SU-DHL-6 (cell line): ENCODE data around the gene SIT1.

ENCODE experiments used
- H2AFZ ChIP-seq: fragments of 200-600 bp; sonication (generic); 2 replicates; pipeline ENCODE4 v1.6.1; 2014; ENCODE audit warnings: low read depth, mild to moderate bottlenecking, moderate library complexity, mixed read lengths, antibody characterized with exemption, low read length; ENCODE audit not compliant: severe bottlenecking
- H3F3A ChIP-seq: fragments of 200-600 bp; shearing (Covaris generic); 2 replicates; pipeline ENCODE4 v1.6.0; 2016; ENCODE audit warnings: antibody characterized with exemption, mild to moderate bottlenecking; ENCODE audit not compliant: insufficient read depth
- H3K27ac ChIP-seq: fragments of 200-600 bp; sonication (generic); 2 replicates; pipeline ENCODE4 v1.5.1; 2016; ENCODE audit warnings: low read depth, mild to moderate bottlenecking, low read length, moderate library complexity, mixed read lengths
- H3K27me3 ChIP-seq: fragments of 200-600 bp; sonication (generic), shearing (Covaris generic); 2 replicates; pipeline ENCODE4 v1.6.0; 2014; ENCODE audit warnings: mild to moderate bottlenecking, low read length
- H3K36me3 ChIP-seq: fragments of 200-600 bp; sonication (generic); 2 replicates; pipeline ENCODE4 v1.6.1; 2014; ENCODE audit warnings: mild to moderate bottlenecking, low read length, mixed read lengths
- H3K4me2 ChIP-seq: fragments of 300-600, 200-600 bp; shearing (Covaris generic), sonication (generic); 2 replicates; pipeline ENCODE4 v1.6.0; 2014; ENCODE audit warnings: low read length, low read depth, mild to moderate bottlenecking; ENCODE audit not compliant: poor library complexity, severe bottlenecking
- H3K4me3 ChIP-seq: fragments of 200-600 bp; sonication (generic); 2 replicates; pipeline ENCODE4 v1.5.1; 2014; ENCODE audit warnings: antibody characterized with exemption, low read length, mild to moderate bottlenecking, mixed read lengths; ENCODE audit not compliant: insufficient read depth, poor library complexity, severe bottlenecking
- H3K79me2 ChIP-seq: fragments of 200-600 bp; sonication (generic); 2 replicates; pipeline ENCODE4 v1.6.1; 2014; ENCODE audit warnings: mild to moderate bottlenecking, low read length, moderate library complexity; ENCODE audit not compliant: insufficient read depth
- H3K9ac ChIP-seq: fragments of 200-600 bp; sonication (generic); 2 replicates; pipeline ENCODE4 v1.7.0; 2014; ENCODE audit warnings: mild to moderate bottlenecking, low read length
- H3K9me2 ChIP-seq: fragments of 200-600 bp; sonication (generic); replicated peaks from 2 replicates; pipeline ENCODE4 v1.6.1; 2014; ENCODE audit warnings: low read length; ENCODE audit not compliant: insufficient read depth
- H3K9me3 ChIP-seq: fragments of 200-600 bp; sonication (generic); 2 replicates; pipeline ENCODE4 v1.6.1; 2014; ENCODE audit warnings: low read length, mixed read lengths; ENCODE audit not compliant: insufficient read depth
- H4K20me1 ChIP-seq: fragments of 200-600 bp; sonication (generic); 2 replicates; pipeline ENCODE4 v1.6.1; 2014; ENCODE audit warnings: low read depth, mild to moderate bottlenecking, antibody characterized with exemption, low read length, moderate library complexity, mixed read lengths
- CTCF ChIP-seq: fragments of 200-600 bp; sonication (generic); IDR thresholded peaks from one replicate; pipeline ENCODE4 v1.5.1; 2017; ENCODE audit warnings: antibody characterized with exemption, mild to moderate bottlenecking, low read length, moderate library complexity; ENCODE audit not compliant: insufficient read depth, poor library complexity, severe bottlenecking
- EZH2phosphoT487 ChIP-seq: fragments of 200-600 bp; sonication (generic), shearing (Covaris generic); conservative IDR thresholded peaks from 2 replicates; pipeline ENCODE4 v1.6.1; 2018; ENCODE audit warnings: mild to moderate bottlenecking, antibody characterized with exemption, low read length, moderate library complexity, mixed read lengths

Gene SIT1

DNA sequence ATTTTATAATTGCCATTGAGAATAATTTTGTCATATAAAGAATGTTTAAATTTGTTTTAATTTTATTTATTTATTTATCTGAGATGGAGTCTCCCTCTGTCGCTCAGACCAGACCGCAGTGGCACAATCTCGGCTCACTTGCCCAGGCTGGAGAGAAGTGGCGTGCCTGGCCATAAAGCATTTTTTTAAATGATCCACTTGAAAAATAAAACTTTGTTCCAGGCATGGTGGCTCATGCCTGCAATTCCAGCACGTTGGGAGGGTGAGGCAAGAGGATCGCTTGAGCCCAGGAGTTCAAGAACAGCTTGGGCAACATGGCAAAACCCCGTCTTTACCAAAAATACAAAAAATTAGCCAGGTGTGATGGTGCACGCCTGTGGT, 2.1 kb upstream of the SIT1 start:
- TF ChIP-seq EZH2phosphoT487 (no peak), CTCF (no peak)
- Histone ChIP-seq H4K20me1 (no peaks in the 10 kb centered on the region), H3K9ac (no peak overlapping the region), H3K4me2 (no peak overlapping the region), H3K27me3 (no peaks in the 10 kb centered on the region), H3K36me3 (no peaks in the 10 kb centered on the region), H3K79me2 (peaks cover 10% of the 10 kb centered on the region), H3K27ac (no peak overlapping the region), H3K4me3 (no peak overlapping the region), H2AFZ (no peak overlapping the region), H3K9me3 (no peaks in the 10 kb centered on the region), H3F3A (peaks cover 42% of the 10 kb centered on the region), H3K9me2 (no peaks in the 10 kb centered on the region)

DNA sequence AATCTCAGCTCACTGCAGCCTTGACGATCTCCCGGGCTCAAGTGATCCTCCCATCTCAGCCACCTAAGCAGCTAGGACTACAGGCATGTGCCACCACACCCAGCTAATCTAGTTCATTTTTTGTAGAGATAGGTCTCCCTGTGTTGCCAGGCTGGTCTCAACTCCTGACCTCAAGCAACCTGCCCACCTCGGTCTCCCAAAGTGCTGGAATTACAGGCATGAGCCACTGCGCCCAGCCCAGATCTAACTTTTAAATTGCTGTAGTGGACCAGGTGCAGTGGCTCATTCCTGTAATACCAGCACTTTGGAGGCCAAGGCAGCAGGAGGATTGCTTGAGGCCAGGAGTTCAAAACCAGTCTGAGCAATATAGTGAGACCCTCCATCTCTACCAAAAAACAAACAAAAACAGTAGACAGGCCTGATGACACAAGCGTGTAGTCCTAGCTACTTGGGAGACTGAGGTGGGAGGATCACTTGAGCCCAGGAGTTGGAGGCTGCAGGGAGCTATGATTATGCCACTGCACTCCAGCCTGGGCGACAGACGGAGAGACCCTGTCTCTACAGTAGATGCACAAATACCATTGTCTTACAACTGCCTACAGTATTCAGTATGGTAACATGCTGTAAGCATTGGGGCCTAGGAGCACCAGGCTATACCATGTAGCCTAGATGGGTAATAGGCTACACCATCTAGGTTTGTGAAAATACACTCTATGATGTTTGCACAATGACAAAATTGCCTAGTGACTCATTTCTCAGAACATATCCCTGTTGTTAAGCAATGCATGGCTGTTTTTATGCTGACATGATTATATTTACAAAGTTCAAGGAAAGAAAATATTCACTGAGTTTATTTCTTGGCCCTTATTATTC, 1.5 kb upstream of the SIT1 start:
- no peaks in the 10 kb centered on the region for H3K9me3 ChIP-seq
- H3F3A ChIP-seq = peaks cover 45% of the 10 kb centered on the region
- no peak overlapping the region for H3K4me2 ChIP-seq
- H3K36me3 ChIP-seq = no peaks in the 10 kb centered on the region
- TF ChIP-seq EZH2phosphoT487 (no peak), CTCF (no peak)
- no peak overlapping the region for H2AFZ ChIP-seq
- H3K9ac ChIP-seq = no peak overlapping the region
- no peak overlapping the region; the same call in 1 of the 2 replicates for H3K27ac ChIP-seq
- H3K4me3 ChIP-seq = no peak overlapping the region
- no peaks in the 10 kb centered on the region for H3K27me3 ChIP-seq
- H3K9me2 ChIP-seq = no peaks in the 10 kb centered on the region
- H4K20me1 ChIP-seq = no peaks in the 10 kb centered on the region
- peaks cover 10% of the 10 kb centered on the region for H3K79me2 ChIP-seq

GRCh38 chr9:35649431-35650340, 1.0 kb downstream of the SIT1 start:
- Histone ChIP-seq H3F3A (peaks cover 49% of the 10 kb centered on the region), H4K20me1 (no peaks in the 10 kb centered on the region), H2AFZ (peak overlapping the region; percentile 54), H3K36me3 (no peaks in the 10 kb centered on the region), H3K79me2 (peaks cover 10% of the 10 kb centered on the region), H3K9ac (peak overlapping the region; percentile 76), H3K27ac (peak overlapping the region; percentile 91), H3K4me3 (peak overlapping the region; percentile 78), H3K4me2 (peak overlapping the region; percentile 80), H3K27me3 (no peaks in the 10 kb centered on the region), H3K9me2 (no peaks in the 10 kb centered on the region), H3K9me3 (no peaks in the 10 kb centered on the region)
- TF ChIP-seq EZH2phosphoT487 = no peak
